Measurements from ENCODE around the gene A2ML1. TPM values are rescaled to one million over a fixed set of nuclear protein-coding genes. Genes with fewer than 3 reads are reported as not detected.
"Not testable (repeated sequence)": the region's sequence is repeated elsewhere in the genome, so short reads cannot be mapped to it uniquely, and the experiment has no call there.

A2ML1 gene
- total RNA-seq, 2 donors from 2014 or later, result not detected

DNA sequence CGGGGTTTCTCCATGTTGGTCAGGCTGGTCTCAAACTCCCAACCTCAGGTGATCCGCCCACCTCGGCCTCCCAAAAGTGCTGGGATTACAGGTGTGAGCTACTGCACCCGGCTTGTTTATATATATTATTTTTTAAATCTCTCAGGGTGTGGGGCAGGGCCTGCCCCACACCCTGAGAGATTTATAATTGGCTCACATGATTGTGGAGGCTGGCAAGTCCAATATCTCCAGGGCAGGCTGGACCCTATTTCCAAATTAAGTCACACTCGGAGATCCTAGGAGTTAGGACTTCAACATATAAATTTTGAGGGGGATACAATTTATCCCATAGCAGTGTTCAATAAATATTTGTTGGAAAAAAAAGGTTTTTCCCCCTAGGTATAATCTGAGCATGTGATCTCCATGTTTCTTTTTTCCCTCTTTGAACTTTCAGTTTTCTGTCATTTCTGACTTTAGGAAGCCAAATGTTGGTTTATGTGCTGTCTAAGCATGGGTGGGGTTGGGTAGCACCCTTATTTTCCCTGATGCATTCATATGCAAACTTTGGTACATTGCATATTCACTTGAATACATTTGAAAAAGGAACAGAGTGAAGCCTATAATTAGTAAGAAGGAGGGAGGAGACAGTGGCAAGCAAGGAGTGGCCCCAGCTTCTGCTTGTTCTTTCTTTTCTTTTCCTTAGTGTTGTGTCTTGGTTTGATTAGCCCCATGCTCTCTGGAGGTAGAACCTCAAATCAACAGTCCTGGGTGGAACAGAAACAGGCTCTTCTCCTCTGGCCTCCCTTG is 8.7 kb upstream of the A2ML1 start:
- no peak for DNase-seq
- intact Hi-C loops (cut with DNase I, micrococcal nuclease), result no loop called here
- no peak for ATAC-seq

DNA sequence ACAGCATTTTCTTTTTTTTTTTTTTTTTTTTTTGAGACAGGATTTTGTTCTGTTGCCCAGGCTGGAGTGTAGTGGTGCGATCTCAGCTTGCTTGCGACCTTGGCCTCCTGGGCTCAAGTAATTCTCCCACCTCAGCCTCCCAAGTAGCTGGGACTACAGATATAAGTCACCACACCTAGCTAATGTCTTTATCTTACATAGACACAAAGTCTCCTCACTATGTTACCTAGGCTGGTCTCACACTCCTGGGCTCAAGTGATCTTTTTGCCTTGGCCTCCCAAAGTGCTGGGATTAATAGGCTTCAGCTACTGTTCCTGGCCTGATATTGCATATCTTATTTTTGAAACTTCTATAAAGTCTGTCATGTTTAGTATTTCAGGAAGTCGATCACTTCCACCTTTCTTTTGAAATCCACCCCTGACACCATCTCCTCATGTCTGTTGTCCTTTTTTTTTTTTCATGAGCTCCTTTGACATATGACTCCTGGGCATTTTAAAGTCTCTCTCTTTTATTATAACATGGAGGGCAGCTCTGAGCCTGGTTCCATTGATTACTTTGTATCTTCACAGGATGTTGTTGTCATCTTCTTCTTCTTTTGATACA is 5.9 kb upstream of the A2ML1 start:
- no peak for ATAC-seq
- intact Hi-C loops (cut with DNase I, micrococcal nuclease), result no loop called here
- no peak for DNase-seq

DNA sequence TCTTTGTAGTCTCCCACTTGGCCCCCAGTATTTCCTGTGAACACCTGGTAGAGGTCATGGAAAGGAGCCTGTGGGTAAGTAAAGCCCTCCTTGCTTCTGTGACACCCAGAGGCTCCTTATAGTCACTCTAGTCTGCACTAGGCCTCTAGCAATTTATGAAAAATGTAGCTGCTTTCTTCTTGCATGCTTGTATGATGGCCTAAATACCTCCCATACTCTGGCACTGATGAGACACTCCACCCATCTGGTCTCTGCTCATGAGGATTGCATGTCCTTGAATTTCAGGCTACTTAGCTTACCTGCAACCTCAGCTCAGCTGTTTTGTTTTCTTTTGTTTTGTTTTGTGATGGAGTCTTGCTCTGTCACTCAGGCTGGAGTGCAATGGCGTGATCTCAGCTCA is 4.6 kb upstream of the A2ML1 start:
- ATAC-seq, result no peak
- no peak for DNase-seq
- intact Hi-C loops (cut with DNase I, micrococcal nuclease), result no loop called here

DNA sequence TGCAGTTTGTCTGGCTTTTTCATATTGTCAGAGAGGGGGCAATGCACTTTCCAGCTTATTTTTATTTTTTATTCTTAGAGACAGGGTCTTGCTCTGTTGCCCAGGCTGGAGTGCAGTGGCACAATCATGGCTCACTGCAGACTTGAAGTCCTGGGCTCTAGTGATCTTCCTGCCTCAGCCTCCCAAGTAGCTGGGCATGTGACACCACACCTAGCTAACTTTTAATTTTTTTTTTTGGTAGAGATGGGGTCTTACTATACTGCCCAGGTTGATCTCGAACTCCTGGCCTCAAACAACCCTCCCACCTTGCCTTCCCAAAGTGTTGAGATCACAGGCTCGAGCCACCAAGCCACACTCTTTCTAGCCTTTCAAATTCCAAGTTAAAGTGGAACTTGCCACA is 3.9 kb upstream of the A2ML1 start:
- DNase-seq, result no peak
- ATAC-seq, result no peak
- intact Hi-C loops (cut with DNase I, micrococcal nuclease), result no loop called here

DNA sequence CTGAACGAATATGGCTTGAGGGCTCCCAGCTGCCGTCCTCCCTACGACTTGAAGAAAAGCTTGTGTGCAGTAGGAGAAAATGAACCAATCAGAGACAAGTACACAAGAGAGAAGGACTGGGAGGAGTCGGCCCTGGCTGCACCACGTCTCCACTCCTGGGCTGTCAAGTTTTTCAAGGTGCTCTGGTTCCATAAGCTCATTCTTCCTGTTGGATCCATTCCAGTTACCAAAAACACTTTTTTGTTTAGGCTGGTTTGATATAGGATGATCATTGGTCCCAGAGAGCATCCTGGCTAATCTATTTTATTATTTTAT is 2.8 kb upstream of the A2ML1 start:
- ATAC-seq (no peak), DNase-seq (no peak)
- intact Hi-C loops (cut with DNase I, micrococcal nuclease), result no loop called here

DNA sequence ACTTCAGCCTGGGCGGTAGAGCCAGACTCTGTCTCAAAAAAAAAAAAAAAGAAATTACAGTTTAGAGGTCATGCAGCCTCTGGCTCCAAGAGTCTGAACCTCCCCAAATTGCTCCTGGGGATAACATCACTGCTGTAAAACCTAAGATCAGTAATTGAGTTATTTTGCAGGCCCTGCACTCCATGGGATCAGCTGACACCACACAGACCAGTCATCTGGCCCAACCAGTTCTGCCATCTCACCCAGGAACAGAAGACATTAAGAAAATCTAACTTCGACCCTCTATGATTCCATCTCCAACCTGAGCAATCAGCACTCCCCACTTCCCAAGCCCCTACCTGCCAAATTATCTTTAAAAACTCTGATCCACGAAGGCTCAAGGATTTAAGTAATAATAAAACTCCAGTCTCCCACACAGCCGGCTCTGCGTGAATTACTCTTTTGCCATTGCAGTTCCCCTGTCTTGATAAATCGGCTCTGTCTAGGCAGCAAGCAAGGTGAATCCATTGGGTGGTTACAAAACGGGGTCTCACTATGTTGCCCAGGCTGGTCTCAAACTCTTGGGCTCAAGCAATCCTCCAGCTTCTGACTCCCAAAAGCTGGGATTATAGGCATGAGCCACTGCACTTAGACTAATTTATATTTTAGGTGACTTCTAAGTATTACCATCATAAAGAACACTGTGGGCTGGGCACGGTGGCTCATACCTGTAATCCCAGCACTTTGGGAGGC is 1.6 kb upstream of the A2ML1 start:
- not testable (repeated sequence) for ATAC-seq, DNase-seq
- intact Hi-C loops (cut with DNase I, micrococcal nuclease), result loop anchor here (5.0 to 10.0 kb wide), 2 partner anchors 136 to 139 kb away; no protein-coding TSS in a partner anchor

DNA sequence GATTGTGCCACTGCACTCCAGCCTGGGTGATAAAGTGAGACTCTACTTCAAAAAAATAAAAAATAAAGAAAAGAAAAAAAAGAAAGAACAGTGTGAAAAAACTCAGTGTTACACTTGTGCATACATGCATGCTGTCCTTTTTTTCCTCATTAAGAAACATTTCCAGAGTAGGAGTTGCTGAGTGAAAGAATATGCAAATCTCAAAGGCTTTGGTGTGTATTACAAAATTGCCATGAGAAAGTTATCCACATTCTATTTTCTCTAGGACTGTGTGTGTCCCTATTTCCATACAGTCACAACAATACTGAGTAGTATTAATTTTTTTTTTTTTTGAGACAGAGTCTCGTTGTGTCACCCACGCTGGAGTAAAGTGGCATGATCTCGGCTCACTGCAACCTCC is 830 bp upstream of the A2ML1 start:
- no peak for ATAC-seq
- intact Hi-C loops (cut with DNase I, micrococcal nuclease), result loop anchor here (5.0 to 10.0 kb wide), 2 partner anchors 137 to 139 kb away; no protein-coding TSS in a partner anchor

DNA sequence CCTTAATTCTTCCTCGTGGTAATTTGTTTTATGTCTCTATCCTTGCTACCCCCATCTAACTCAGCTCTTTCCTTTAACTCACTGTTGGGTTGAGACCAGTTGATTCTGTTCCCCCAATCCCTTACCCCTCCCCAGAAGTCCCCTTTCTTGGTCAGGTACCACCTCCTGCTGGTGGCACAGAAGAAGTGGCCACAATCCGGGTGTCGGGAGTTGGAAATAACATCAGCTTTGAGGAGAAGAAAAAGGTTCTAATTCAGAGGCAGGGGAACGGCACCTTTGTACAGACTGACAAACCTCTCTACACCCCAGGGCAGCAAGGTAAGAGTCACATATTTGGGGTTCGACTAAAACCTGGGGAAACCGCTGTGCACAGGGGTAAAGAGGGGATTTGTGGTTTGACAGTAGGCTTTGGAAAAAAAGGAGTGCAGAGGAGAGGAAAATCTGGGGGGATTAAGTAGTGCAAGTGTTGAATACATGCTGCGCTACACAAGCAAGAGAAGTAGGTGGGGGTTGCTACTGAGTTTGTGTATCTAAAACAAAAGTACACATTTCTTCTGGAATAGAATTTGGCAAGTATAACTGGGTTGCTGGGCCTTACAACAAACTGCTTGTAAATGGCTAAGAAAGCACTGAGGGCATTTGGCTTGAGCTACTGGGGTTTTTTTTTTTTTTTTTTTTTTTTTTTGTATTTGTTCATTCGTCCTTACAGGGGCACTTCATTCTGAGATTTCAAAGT is 1.3 kb downstream of the A2ML1 start:
- ATAC-seq (no peak), DNase-seq (no peak)
- intact Hi-C loops (cut with DNase I, micrococcal nuclease), result loop anchor here (5.0 to 10.0 kb wide), 2 partner anchors 139 to 141 kb away; no protein-coding TSS in a partner anchor

More for the DNA sequence above, 830 bp upstream of the A2ML1 start:
- DNase-seq, result no peak

DNA sequence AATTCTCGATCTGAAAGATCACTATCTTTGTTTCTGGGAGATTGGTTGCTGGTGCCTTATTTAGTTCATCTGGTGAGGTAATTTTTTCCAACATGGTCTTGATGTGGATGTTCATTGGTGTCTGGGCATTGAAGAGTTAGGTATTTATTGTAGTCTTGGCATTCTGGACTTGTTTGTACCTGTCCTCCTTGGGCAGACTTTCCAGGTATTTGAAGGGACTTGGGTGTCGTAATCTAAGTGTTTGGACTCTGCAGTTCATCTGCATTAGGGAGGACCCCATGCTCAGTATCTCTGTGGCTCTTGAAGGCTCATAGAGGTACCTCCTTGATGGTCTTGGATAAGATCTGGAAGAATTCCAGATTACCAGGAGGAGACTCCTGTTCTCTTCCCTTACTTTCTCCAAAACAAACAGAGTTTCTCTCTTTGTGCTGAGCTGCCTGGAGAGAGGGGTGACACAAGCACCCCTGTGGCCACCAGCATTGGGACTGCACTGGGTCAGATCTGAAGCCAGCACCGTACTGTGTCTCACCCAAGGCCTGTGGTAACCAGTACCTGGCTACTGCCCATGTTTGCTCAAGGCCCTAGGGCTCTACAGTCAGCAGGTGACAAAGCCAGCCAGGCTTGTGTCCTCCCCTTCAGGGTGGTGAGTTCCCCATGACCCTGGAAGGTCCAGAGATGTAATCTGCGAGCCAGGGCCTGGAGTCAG is 5.3 kb downstream of the A2ML1 start:
- DNase-seq, result no peak
- intact Hi-C loops (cut with DNase I, micrococcal nuclease), result loop anchor here in 1 of 2 donors (10.0 kb wide), 1 partner anchor 143 kb away; no protein-coding TSS in a partner anchor
- ATAC-seq, result no peak

DNA sequence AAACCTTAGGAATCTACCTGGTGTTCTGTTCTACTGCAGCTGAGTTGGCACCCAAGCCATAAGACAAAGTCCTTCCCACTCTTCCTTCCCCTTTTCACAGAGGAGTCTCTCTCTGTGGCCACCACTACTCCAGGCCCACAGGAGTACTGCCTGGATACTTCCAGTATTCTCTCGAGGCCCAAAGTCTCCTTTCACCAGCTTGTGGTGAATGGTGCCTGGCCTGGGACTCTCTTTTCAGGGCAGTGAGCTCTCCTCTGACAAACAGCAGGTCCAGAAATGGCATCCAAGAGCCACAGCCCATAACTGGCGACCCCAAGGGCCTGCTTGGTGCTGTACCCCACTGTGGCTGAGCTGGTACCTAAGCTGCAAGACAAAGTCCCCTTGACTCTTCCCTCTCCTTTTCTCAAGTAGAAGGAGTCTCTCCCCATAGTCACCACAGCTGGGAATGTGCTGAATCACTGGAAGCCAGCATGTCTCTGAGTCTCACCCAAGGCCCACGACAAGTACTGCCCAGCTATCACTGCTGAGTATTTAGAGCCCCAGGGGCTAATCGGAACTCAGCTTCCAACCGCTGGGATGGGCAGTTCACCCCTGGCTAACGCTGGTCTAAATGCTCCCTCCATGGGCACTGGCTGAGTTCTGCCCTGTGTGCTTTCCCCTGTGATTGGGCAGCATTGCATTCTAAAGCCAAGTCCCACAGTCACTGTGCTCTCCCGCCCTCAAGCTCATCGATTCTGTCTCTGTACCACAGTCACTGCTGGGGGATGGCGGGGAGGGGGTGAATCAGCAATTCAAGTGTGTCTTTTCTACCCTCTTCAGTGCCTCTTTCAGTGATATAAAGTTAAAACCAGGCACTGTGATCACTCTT is 6.1 kb downstream of the A2ML1 start:
- no peak for ATAC-seq

DNA sequence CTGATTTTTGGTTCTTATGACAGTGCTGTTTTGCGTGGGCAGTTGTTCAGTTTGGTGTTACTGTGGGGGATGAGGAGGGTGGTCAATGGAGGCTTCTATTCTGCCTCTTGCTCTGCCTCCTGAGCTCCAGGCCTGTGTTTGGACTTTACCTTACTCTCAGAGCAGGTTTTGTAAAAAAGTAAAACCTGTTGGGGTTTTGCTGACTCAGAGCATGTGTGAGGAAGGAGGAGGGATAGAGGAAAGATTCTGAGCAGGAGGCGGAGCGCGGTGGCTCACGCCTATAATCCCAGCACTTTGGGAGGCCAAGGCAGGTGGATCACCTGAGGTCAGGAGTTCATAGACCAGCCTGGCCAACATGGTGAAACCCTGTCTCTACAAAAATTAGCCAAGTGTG is 6.7 kb downstream of the A2ML1 start:
- no peak for DNase-seq

More for the DNA sequence above, 6.1 kb downstream of the A2ML1 start:
- intact Hi-C loops (cut with DNase I, micrococcal nuclease), result loop anchor here in 1 of 2 donors (10.0 kb wide), 1 partner anchor 144 kb away; no protein-coding TSS in a partner anchor
- no peak for DNase-seq

DNA sequence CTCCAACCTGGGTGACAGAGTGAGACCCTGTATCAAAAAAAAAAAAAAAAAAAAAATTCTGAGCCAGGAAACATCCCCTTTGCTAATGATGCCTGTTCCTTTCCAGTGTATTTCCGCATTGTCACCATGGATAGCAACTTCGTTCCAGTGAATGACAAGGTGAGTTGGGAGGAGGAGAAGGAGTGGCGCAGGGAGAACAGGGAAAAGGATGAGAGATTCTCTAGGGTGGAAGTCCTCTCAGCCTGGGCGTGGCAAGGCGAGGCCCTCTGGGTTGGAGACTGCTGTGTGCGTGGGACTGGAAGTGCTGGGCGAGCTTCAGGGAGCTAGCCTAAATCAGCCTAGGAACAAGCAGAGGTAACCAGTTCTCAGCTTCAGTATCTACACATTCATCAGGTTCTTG is 7.2 kb downstream of the A2ML1 start:
- no peak for ATAC-seq
- intact Hi-C loops (cut with DNase I, micrococcal nuclease), result loop anchor here in 1 of 2 donors (10.0 kb wide), 1 partner anchor 145 kb away; no protein-coding TSS in a partner anchor
- DNase-seq, result no peak

More for the DNA sequence above, 6.7 kb downstream of the A2ML1 start:
- no peak for ATAC-seq
- intact Hi-C loops (cut with DNase I, micrococcal nuclease), result loop anchor here in 1 of 2 donors (10.0 kb wide), 1 partner anchor 144 kb away; no protein-coding TSS in a partner anchor

DNA sequence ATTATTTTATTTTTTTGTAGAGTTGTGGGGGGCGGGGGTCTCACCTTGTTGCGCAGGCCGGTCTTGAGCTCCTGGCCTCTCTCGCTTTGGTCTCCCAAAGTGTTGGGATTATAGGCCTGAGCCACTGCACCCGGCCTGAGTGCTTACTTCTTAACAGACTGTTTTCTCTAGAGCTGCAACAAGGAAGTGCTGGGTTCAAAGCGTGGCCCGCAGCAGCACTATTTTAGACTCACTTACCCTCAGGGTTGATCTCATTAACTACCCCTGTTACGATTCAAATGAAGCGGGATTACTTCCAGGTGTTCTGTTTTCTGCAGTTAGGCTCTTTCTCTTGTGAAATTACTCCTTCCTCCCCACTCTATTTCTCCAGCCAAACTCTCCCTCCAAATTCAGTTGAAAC is 8.7 kb downstream of the A2ML1 start:
- no peak for ATAC-seq
- DNase-seq, result no peak
- intact Hi-C loops (cut with DNase I, micrococcal nuclease), result no loop called here

DNA sequence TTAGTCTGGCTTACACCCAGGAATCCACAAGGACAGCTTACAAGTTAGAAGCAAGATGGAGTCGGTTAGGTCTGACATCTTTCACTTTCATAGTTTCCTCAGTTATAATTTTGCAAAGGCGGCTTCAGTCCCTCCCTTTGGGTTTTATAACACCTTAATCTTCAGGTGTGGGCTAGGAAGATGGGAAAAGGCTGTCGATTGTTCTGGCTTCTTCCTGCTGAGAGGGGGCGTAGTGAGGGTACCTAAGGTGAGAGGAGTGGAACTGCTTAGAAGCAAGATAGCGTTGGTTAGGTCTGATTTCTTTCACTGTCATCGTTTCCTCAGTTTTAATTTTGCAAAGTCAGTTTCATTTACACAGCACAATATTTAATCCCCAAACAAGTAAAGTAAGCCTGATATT is 10.1 kb downstream of the A2ML1 start:
- intact Hi-C loops (cut with DNase I, micrococcal nuclease), result no loop called here
- no peak for DNase-seq
- no peak for ATAC-seq

DNA sequence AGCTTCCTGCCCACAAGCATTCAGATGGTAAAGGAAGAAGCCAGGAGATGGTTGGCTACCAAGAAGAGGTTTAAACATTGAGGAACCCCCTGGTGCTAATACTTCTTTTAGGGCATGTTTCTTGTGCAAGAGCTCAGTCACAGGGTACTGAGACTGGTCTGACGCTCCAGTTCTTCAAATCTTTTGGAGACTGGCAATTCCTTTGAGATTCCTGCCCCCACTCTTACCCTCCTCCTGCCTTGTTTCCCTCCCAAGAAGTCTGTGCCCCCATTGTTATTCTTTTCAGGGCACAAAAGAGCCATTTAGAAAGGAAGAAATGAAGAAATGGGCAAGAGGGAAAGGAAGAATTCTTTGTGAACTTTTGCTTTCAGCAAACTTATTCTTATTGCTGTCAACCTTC is 11.8 kb downstream of the A2ML1 start:
- intact Hi-C loops (cut with DNase I, micrococcal nuclease), result no loop called here
- ATAC-seq, result no peak
- no peak for DNase-seq

DNA sequence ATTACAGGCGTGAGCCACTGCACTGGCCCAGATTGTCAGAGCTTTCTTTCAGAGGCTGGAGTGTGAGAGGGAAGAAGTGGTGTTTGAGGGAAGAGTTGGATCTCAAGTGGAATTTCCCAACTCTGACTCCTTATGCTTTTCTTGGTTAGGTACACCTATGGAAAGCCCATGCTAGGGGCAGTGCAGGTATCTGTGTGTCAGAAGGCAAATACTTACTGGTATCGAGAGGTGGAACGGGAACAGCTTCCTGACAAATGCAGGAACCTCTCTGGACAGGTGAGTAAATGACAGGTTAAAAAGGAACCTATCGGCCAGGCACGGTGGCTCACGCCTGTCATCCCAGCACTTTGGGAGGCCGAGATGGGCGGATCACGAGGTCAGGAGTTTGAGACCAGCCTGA is 14.9 kb downstream of the A2ML1 start:
- DNase-seq (no peak), ATAC-seq (no peak)
- intact Hi-C loops (cut with DNase I, micrococcal nuclease), result no loop called here

DNA sequence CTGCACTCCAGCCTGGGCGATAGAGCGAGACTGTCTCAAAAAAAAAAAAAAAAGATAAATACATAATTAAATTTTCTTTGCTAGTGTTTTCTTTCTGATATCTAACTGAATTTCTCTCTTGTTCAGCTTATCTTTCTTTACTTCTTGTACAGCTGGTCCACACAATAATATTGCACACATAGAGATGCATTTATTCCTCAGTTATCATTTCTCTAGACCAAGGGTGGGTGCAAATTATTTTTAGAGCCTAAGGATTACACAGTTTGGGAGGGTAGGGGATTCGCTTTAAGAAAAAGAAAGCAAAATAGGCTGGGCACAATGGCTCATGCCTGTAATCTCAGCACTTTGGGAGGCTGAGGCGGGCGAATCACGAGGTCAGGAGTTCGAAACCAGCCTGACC is 17.9 kb downstream of the A2ML1 start:
- no peak for DNase-seq
- ATAC-seq, result no peak
- intact Hi-C loops (cut with DNase I, micrococcal nuclease), result no loop called here
